ENCODE results near the gene SMIM1.
A peak's percentile ranks its signal among the peaks of the same experiment; 100 is the strongest.

Gene SMIM1

GRCh38 chr1:3773572-3774275, 1.2 kb downstream of the SMIM1 start:
- DNase-seq (ENCODE audit: low read depth, low spot score), result no peak
- no peak overlapping the region for H3K4me3 ChIP-seq (ENCODE audit: low read length)

GRCh38 chr1:3774276-3774945, 1.9 kb downstream of the SMIM1 start:
- H3K4me3 ChIP-seq (ENCODE audit: low read length), result no peak overlapping the region
- no peak for DNase-seq (ENCODE audit: low read depth, low spot score)

- H3K4me3 ChIP-seq (ENCODE audit: low read length), result no peak overlapping the region
- DNase-seq (ENCODE audit: low read depth, low spot score), result no peak
These were observed 2.5 kb downstream of the SMIM1 start for GRCh38 chr1:3774946-3775489.

- no peak overlapping the region for H3K4me3 ChIP-seq (ENCODE audit: low read length)
- peak; percentile 54 for DNase-seq (ENCODE audit: low read depth, low spot score)
These were observed 3.1 kb downstream of the SMIM1 start for GRCh38 chr1:3775490-3776230.

GRCh38 chr1:3776231-3776961, 3.8 kb downstream of the SMIM1 start:
- no peak overlapping the region for H3K4me3 ChIP-seq (ENCODE audit: low read length)
- no peak for DNase-seq (ENCODE audit: low read depth, low spot score)

GRCh38 chr1:3777078-3777547, 4.6 kb downstream of the SMIM1 start:
- DNase-seq (ENCODE audit: low read depth, low spot score), result no peak
- H3K4me3 ChIP-seq (ENCODE audit: low read length), result no peak overlapping the region

GRCh38 chr1:3777647-3778589, 5.4 kb downstream of the SMIM1 start:
- no peak overlapping the region for H3K4me3 ChIP-seq (ENCODE audit: low read length)
- no peak for DNase-seq (ENCODE audit: low read depth, low spot score)

- no peak for DNase-seq (ENCODE audit: low read depth, low spot score)
- H3K4me3 ChIP-seq (ENCODE audit: low read length), result no peak overlapping the region
These were observed 6.2 kb downstream of the SMIM1 start for GRCh38 chr1:3778590-3779264.

GRCh38 chr1:3779265-3779911, 6.8 kb downstream of the SMIM1 start:
- DNase-seq (ENCODE audit: low read depth, low spot score), result no peak
- H3K4me3 ChIP-seq (ENCODE audit: low read length), result no peak overlapping the region

- H3K4me3 ChIP-seq (ENCODE audit: low read length), result no peak overlapping the region
- DNase-seq (ENCODE audit: low read depth, low spot score), result no peak
These were observed 7.4 kb downstream of the SMIM1 start for GRCh38 chr1:3779912-3780416.

- no peak for DNase-seq (ENCODE audit: low read depth, low spot score)
- H3K4me3 ChIP-seq (ENCODE audit: low read length), result no peak overlapping the region
These were observed 8.4 kb downstream of the SMIM1 start for GRCh38 chr1:3780901-3781300.

GRCh38 chr1:3783651-3784474, 11.3 kb downstream of the SMIM1 start:
- H3K4me3 ChIP-seq (ENCODE audit: low read length), result no peak overlapping the region
- DNase-seq (ENCODE audit: low read depth, low spot score), result no peak

- no peak overlapping the region for H3K4me3 ChIP-seq (ENCODE audit: low read length)
- no peak for DNase-seq (ENCODE audit: low read depth, low spot score)
These were observed 12.5 kb downstream of the SMIM1 start for GRCh38 chr1:3785045-3785444.

- DNase-seq (ENCODE audit: low read depth, low spot score), result no peak
- H3K4me3 ChIP-seq (ENCODE audit: low read length), result no peak overlapping the region
These were observed 13.1 kb downstream of the SMIM1 start for GRCh38 chr1:3785456-3786157.

GRCh38 chr1:3786468-3787348, 14.2 kb downstream of the SMIM1 start:
- DNase-seq (ENCODE audit: low read depth, low spot score), result no peak
- H3K4me3 ChIP-seq (ENCODE audit: low read length), result no peak overlapping the region
